PC-3 (cell line): Measurements from ENCODE around the gene CLDN20. TPM values are rescaled to one million over a fixed set of nuclear protein-coding genes. Genes with fewer than 3 reads are reported as not detected.

Experiments
- ATAC-seq: fragments of 200-7000 bp; cut with Tn5 transposase; 2 replicates; pipeline ENCODE4 v1.9.1; 2020; ENCODE audit warnings: mild to moderate bottlenecking, moderate library complexity
- BruUV-seq: library from RNA; stranded (reverse); fragments of 400-500 nt; replicated peaks from 2 replicates; lab custom pipeline; 2021; lab: Mats Ljungman, UMichigan
- CTCF ChIA-PET: fragments of 300-600 bp; sonication (Branson Sonifier 250); formaldehyde crosslinking; loops from one replicate; lab custom pipeline; 2022; ENCODE audit warnings: antibody characterized with exemption; lab: Charles Lee
- POLR2A ChIA-PET: fragments of 300-600 bp; sonication (Branson Sonifier 250); formaldehyde crosslinking; loops from one replicate; lab custom pipeline; 2022; ENCODE audit warnings: antibody characterized with exemption; ENCODE audit not compliant: unreplicated experiment; lab: Charles Lee
- DNase-seq: peaks from one replicate; pipeline ENCODE4 v3.0.0-alpha.2; 2015
- H2AFZ ChIP-seq: fragments of 300-600 bp; sonication (generic); 2 replicates; pipeline ENCODE4 v1.6.0; 2016; ENCODE audit warnings: antibody characterized with exemption, low read length
- H3F3A ChIP-seq: fragments of 300-600 bp; sonication (generic); one replicate; pipeline ENCODE4 v1.6.0; 2017; ENCODE audit warnings: antibody characterized with exemption, low read length, control low read depth, mild to moderate bottlenecking; ENCODE audit not compliant: unreplicated experiment
- H3K27ac ChIP-seq: fragments of 300-600 bp; sonication (generic); 2 replicates; pipeline ENCODE4 v1.5.1; 2016; ENCODE audit warnings: mild to moderate bottlenecking, low read length
- H3K27me3 ChIP-seq: fragments of 300-600 bp; sonication (generic); 2 replicates; pipeline ENCODE4 v1.6.1; 2016; ENCODE audit warnings: low read length, mixed read lengths
- H3K36me3 ChIP-seq: fragments of 300-600 bp; sonication (generic); 2 replicates; pipeline ENCODE4 v1.6.1; 2016; ENCODE audit warnings: low read depth, mixed run types, low read length, mixed read lengths
- H3K4me1 ChIP-seq: fragments of 300-600 bp; sonication (generic); 2 replicates; pipeline ENCODE4 v1.5.1; 2016; ENCODE audit warnings: low read length; ENCODE audit not compliant: insufficient read depth
- H3K4me2 ChIP-seq: fragments of 300-600 bp; sonication (generic); 2 replicates; pipeline ENCODE4 v1.6.0; 2016; ENCODE audit warnings: low read length
- H3K4me3 ChIP-seq: fragments of 300-600 bp; sonication (generic); 2 replicates; pipeline ENCODE4 v1.5.1; 2016; ENCODE audit warnings: mild to moderate bottlenecking, low read length, mixed read lengths
- H3K79me2 ChIP-seq: fragments of 300-600 bp; sonication (generic); 2 replicates; pipeline ENCODE4 v1.6.1; 2017; ENCODE audit warnings: low read length, mixed read lengths
- H3K9ac ChIP-seq: fragments of 300-600 bp; sonication (generic); 2 replicates; pipeline ENCODE4 v1.6.0; 2016; ENCODE audit warnings: mild to moderate bottlenecking, low read length
- H3K9me2 ChIP-seq: fragments of 300-600 bp; sonication (generic); replicated peaks from 2 replicates; pipeline ENCODE4 v1.6.1; 2016; ENCODE audit warnings: mixed run types, low read length, mixed read lengths
- H3K9me3 ChIP-seq: fragments of 300-600 bp; sonication (generic); 2 replicates; pipeline ENCODE4 v1.6.1; 2016; ENCODE audit warnings: low read length, mixed read lengths
- H4K20me1 ChIP-seq: fragments of 300-600 bp; sonication (generic); 2 replicates; pipeline ENCODE4 v1.6.1; 2016; ENCODE audit warnings: low read length, mixed read lengths
- CTCF ChIP-seq: fragments of 300-600 bp; sonication (generic); conservative IDR thresholded peaks from 2 replicates; pipeline ENCODE4 v1.5.1; 2017; ENCODE audit warnings: antibody characterized with exemption, low read depth, mild to moderate bottlenecking, low read length
- EZH2 ChIP-seq: fragments of 300-600 bp; sonication (generic); IDR thresholded peaks from one replicate; pipeline ENCODE4 v1.6.1; 2017; ENCODE audit warnings: antibody characterized with exemption, mild to moderate bottlenecking, low read length; ENCODE audit not compliant: unreplicated experiment
- EZH2phosphoT487 ChIP-seq: fragments of 300-600 bp; sonication (generic); IDR thresholded peaks from 2 replicates; pipeline ENCODE4 v1.6.1; 2018; ENCODE audit warnings: mild to moderate bottlenecking, antibody characterized with exemption, low read length, borderline replicate concordance
- intact Hi-C: fragments of 100-400 bp; cut with micrococcal nuclease; formaldehyde crosslinking; loops from 2 replicates; pipeline ENCODE4 v1.9.0; 2023
- total RNA-seq: library from RNA; depleted of rRNA; stranded (reverse); fragments of >200 nt; gene quantifications from 2 replicates; pipeline ENCODE4 v1.2.3, GENCODE V29; 2014

The CLDN20 gene
- total RNA-seq, 1 experiment from 2014 or later, result not detected

DNA sequence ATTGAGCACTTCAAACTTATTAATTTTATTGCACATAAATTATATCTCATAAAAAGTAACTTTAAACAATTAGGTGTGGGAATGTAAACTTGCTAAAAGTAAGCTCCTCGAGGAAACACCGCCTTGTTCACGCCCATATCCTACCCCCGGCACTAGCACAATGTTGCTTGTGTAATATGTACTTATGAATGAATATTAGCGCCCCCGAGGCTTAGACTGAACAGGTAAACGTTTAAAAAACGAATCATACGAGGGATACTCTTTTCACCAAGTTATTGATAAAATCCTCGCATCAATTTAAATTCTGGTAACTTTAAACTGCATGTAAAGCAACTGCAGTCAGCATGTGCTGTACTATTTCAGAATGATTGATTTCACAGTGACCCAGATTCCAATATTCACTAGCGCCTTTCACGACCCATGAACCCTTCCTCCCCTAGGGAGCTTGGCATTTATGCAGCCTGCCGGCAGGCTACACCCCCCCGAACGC lies 49.8 kb downstream of the CLDN20 start:
- CTCF ChIA-PET, result no interaction called here
- POLR2A ChIA-PET, result no interaction called here

DNA sequence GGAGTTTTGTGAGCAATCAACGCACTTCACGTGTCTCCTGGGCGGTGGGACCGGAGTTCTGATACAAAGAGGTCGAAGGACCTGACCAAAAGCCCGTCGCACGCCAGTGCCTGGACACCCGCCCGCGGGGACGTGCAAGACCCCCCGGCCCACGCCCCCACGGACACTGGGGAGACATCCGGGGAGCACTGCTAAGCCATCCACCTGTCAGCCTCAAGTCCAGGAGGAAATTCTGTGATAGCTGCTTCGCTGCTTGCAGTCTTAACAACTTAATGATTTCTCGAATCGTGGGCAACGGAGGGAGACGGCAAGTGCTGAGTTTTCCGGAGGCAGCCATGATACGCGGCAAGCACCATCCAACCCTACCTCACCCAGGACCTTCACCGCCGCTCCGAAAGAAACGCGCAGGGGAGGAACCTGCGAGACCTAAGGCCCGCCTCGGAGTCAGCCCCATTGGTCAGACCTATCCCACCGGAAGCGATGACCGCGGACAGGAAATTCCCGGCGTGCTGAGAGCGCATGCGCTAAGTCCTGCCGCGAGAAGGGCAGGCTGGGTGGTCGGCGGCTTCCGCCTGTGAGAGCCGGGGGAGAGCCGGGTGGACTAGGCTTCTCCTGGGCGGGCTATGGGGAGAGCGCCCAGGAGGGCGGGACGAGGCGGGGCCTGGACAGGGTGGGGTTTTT lies 50.4 kb downstream of the CLDN20 start, which contains the start of gene TFB1M:
Gene TFB1M (minus strand): TSS at position 393 of the 681 bp plus-strand sequence. CDS start 56 bp downstream, at position 337.
- Histone ChIP-seq H3K4me3 (peak within 1 kb of the TSS; percentile 89), H3K9ac (peak within 1 kb of the TSS; percentile 95), H3K4me2 (peak within 1 kb of the TSS; percentile 93), H2AFZ (peak within 1 kb of the TSS; percentile 90), H3K79me2 (peaks cover 29% of the 10 kb centered on the region), H3K27me3 (no peaks in the 10 kb centered on the region), H3K27ac (peak within 1 kb of the TSS; percentile 84), H3K4me1 (peaks cover 38% of the 10 kb centered on the region), H3F3A (no peaks in the 10 kb centered on the region), H3K36me3 (peaks cover 14% of the 10 kb centered on the region; the same call in 1 of the 2 replicates), H4K20me1 (no peaks in the 10 kb centered on the region), H3K9me2 (no peaks in the 10 kb centered on the region), H3K9me3 (no peaks in the 10 kb centered on the region)
- BruUV-seq, result TSS peak; percentile 82
- TF ChIP-seq EZH2 (no peak), EZH2phosphoT487 (no peak), CTCF (no peak)
- ATAC-seq, result peak; percentile 92
- intact Hi-C loops, result loop anchor here (2.0 to 10.0 kb wide), 3 partner anchors 37 to 1121 kb away; no protein-coding TSS in a partner anchor
- peak; percentile 98 for DNase-seq
- CTCF ChIA-PET, result interaction anchor here (0.7 to 0.8 kb wide), 2 partner anchors 216 to 630 kb away, joined by 3 to 5 read pairs; no protein-coding TSS in a partner anchor
- POLR2A ChIA-PET, result no interaction called here

More for the DNA sequence above, 49.8 kb downstream of the CLDN20 start:
- peak overlapping the region; percentile 90 for H2AFZ ChIP-seq
- intact Hi-C loops, result loop anchor here (2.0 to 10.0 kb wide), 3 partner anchors 37 to 1121 kb away; no protein-coding TSS in a partner anchor
- ATAC-seq (peak; percentile 4), DNase-seq (peak; percentile 24)
- H3F3A ChIP-seq, result no peaks in the 10 kb centered on the region
- no peaks in the 10 kb centered on the region for H3K27me3 ChIP-seq
- no peaks in the 10 kb centered on the region for H3K9me3 ChIP-seq
- BruUV-seq, result no TSS peak
- H3K4me2 ChIP-seq, result peak overlapping the region; percentile 93
- peaks cover 16% of the 10 kb centered on the region; the same call in 1 of the 2 replicates for H3K36me3 ChIP-seq
- no peaks in the 10 kb centered on the region for H3K9me2 ChIP-seq
- peaks cover 29% of the 10 kb centered on the region for H3K79me2 ChIP-seq
- peak overlapping the region; percentile 95 for H3K9ac ChIP-seq
- no peaks in the 10 kb centered on the region for H4K20me1 ChIP-seq
- peak overlapping the region; percentile 65 for H3K27ac ChIP-seq
- no peak for TF ChIP-seq EZH2phosphoT487
- no peak for TF ChIP-seq CTCF
- TF ChIP-seq EZH2, result no peak
- H3K4me1 ChIP-seq, result peaks cover 39% of the 10 kb centered on the region
- H3K4me3 ChIP-seq, result peak overlapping the region; percentile 89
